Measurements from ENCODE around the gene NDUFV2.
"Not testable (repeated sequence)": the region's sequence is repeated elsewhere in the genome, so short reads cannot be mapped to it uniquely, and the experiment has no call there.

Gene NDUFV2

GRCh38 chr18:9079818-9080528 lies 22.5 kb upstream of the NDUFV2 start:
- Histone ChIP-seq H3K9ac (ENCODE audit: low read depth, low read length) (no peak overlapping the region), H3K4me1 (ENCODE audit: insufficient read depth, low read length) (no peaks in the 10 kb centered on the region)

GRCh38 chr18:9081940-9082339 lies 20.6 kb upstream of the NDUFV2 start:
- Histone ChIP-seq H3K9ac (ENCODE audit: low read depth, low read length) (no peak overlapping the region), H3K9me3 (ENCODE audit: control insufficient read depth, insufficient read depth, low read length) (no peaks in the 10 kb centered on the region), H3K36me3 (ENCODE audit: insufficient read depth, low read length) (no peaks in the 10 kb centered on the region), H3K4me1 (ENCODE audit: insufficient read depth, low read length) (no peaks in the 10 kb centered on the region)

More at GRCh38 chr18:9079818-9080528, 22.5 kb upstream of the NDUFV2 start:
- Histone ChIP-seq H3K9me3 (ENCODE audit: control insufficient read depth, insufficient read depth, low read length) (no peaks in the 10 kb centered on the region), H3K36me3 (ENCODE audit: insufficient read depth, low read length) (no peaks in the 10 kb centered on the region)

DNA sequence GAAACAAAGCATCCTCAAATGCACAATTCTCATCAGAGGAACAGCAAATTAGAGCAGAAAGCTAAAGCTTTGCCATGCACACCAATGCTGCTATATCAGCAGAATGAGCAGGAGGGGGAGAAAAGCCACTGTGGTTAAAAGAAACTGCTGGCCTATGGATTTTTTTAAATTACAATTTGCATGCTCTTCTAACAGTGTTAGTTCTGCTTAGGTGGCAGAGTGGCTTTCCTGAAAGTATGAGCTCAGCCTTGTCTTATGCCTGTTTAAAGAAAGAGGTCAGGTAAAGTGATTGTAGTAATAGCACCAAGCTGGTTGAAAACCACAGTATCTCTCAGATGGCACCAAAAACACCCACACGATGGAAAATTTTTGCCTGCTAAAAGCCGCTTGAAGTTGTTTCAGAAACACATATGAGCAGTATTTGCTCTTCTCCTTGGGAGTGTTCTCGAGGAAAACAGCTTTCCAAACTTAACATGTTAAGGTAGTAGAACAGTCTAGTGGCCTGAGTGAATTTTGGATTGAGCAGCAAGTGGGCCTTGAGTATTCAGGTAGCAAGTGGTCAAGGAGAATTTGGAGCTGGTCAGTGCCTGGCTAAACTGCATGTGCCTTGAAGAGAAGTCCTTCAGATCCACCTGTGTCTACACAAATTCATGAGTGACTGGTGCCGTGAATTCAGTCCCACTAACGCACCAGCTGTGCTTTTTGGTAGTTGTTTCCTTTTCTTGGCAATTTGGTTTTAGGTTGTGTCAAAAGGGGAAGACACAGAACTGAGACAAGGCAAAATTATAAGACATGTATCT lies 19.6 kb upstream of the NDUFV2 start:
- no peak overlapping the region for H3K9ac ChIP-seq (ENCODE audit: low read depth, low read length)
- no peaks in the 10 kb centered on the region for H3K9me3 ChIP-seq (ENCODE audit: control insufficient read depth, insufficient read depth, low read length)
- H3K4me1 ChIP-seq (ENCODE audit: insufficient read depth, low read length): no peaks in the 10 kb centered on the region
- H3K36me3 ChIP-seq (ENCODE audit: insufficient read depth, low read length): no peaks in the 10 kb centered on the region

DNA sequence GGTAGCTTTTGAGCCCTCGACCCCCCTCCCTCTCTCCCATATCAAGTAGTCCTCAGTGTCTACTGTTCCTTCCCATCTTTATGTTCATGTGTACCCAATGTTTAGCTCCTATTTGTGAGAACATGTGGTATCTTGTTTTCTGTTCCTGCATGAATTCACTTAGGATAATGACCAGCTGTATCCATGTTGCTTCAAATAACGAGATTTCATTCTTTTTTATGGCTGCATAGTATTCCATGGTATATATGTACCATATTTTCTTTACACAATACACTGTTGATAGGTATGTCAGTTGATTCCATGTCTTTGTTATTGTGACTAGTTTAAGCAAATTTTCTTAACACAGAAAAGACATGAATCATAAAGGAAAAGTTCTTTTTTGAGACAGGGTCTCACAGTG lies 16.5 kb upstream of the NDUFV2 start:
- Histone ChIP-seq H3K4me1 (ENCODE audit: insufficient read depth, low read length) (no peaks in the 10 kb centered on the region), H3K36me3 (ENCODE audit: insufficient read depth, low read length) (no peaks in the 10 kb centered on the region), H3K9ac (ENCODE audit: low read depth, low read length) (no peak overlapping the region), H3K9me3 (ENCODE audit: control insufficient read depth, insufficient read depth, low read length) (no peaks in the 10 kb centered on the region)

DNA sequence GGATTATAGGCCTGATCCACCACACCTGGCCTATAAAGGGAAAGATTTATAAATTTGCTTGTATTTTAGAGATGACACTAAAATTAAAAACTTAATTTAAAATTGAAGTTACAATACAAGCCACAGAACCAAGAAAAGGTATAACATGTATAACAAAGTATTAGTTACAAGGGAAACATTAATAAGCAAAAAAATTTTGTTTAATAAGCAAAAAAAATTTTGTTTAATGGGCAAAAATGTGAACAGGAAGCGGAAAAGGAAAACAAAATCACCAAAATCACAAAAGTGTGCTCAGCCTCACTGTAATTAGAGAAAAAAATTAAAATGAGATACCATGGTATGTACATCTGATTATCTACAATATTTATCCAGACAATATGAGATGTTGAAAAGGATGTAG lies 15.9 kb upstream of the NDUFV2 start:
- Histone ChIP-seq H3K4me1 (ENCODE audit: insufficient read depth, low read length) (no peaks in the 10 kb centered on the region), H3K36me3 (ENCODE audit: insufficient read depth, low read length) (no peaks in the 10 kb centered on the region), H3K9me3 (ENCODE audit: control insufficient read depth, insufficient read depth, low read length) (no peaks in the 10 kb centered on the region), H3K9ac (ENCODE audit: low read depth, low read length) (no peak overlapping the region)

DNA sequence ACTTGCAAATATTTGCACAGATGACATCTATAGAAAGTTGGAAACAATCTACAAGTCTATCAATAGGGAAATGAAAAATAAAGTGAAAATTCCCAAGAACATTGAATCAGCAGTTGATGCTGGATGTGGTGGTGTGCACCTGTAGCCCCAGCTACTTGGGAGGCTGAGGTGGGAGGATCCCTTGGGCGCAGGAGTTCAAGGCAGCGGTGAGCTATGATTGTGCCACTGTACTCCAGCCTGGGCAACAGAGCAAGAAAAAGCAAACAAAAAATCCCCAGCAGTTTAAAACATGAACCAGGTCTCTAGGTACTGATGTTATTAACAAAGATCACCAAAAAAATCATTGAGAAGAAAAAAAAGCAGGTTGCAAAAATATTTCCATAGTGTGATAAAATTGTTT lies 15.4 kb upstream of the NDUFV2 start:
- Histone ChIP-seq H3K9ac (ENCODE audit: low read depth, low read length) (no peak overlapping the region), H3K4me1 (ENCODE audit: insufficient read depth, low read length) (no peaks in the 10 kb centered on the region), H3K36me3 (ENCODE audit: insufficient read depth, low read length) (no peaks in the 10 kb centered on the region)

DNA sequence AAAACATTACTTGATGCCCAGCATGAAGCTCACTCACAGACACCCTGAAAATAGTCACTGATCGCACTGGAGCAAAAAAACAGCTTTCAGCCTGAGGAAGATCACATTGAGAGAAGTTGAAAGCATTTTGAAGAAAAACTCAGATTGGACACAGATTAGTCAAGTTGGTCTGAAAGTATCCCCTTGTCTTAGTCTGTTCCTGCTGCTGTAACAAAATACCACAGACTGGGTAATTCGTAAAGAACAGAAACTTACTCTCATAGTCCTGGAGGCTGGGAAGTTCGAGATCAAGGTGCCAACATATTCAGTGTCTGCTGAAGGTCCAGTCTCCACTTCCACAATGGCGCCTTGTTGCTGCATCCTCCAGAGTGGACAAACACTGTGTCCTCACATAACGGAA lies 14.2 kb upstream of the NDUFV2 start:
- H3K4me1 ChIP-seq (ENCODE audit: insufficient read depth, low read length): no peaks in the 10 kb centered on the region
- H3K9ac ChIP-seq (ENCODE audit: low read depth, low read length): no peak overlapping the region

More for the DNA sequence above, 15.4 kb upstream of the NDUFV2 start:
- H3K9me3 ChIP-seq (ENCODE audit: control insufficient read depth, insufficient read depth, low read length): no peaks in the 10 kb centered on the region

GRCh38 chr18:9088727-9089126 lies 13.8 kb upstream of the NDUFV2 start:
- not testable (repeated sequence) for H3K4me1 ChIP-seq (ENCODE audit: insufficient read depth, low read length); H3K36me3 ChIP-seq (ENCODE audit: insufficient read depth, low read length); H3K9ac ChIP-seq (ENCODE audit: low read depth, low read length); H3K9me3 ChIP-seq (ENCODE audit: control insufficient read depth, insufficient read depth, low read length)

More for the DNA sequence above, 14.2 kb upstream of the NDUFV2 start:
- no peaks in the 10 kb centered on the region for H3K9me3 ChIP-seq (ENCODE audit: control insufficient read depth, insufficient read depth, low read length)
- no peaks in the 10 kb centered on the region for H3K36me3 ChIP-seq (ENCODE audit: insufficient read depth, low read length)

GRCh38 chr18:9090578-9090977 lies 11.9 kb upstream of the NDUFV2 start:
- H3K9me3 ChIP-seq (ENCODE audit: control insufficient read depth, insufficient read depth, low read length): no peaks in the 10 kb centered on the region
- H3K4me1 ChIP-seq (ENCODE audit: insufficient read depth, low read length): peaks cover 8% of the 10 kb centered on the region
- H3K9ac ChIP-seq (ENCODE audit: low read depth, low read length): no peak overlapping the region
- no peaks in the 10 kb centered on the region for H3K36me3 ChIP-seq (ENCODE audit: insufficient read depth, low read length)

- no peaks in the 10 kb centered on the region for H3K9me3 ChIP-seq (ENCODE audit: control insufficient read depth, insufficient read depth, low read length)
- H3K9ac ChIP-seq (ENCODE audit: low read depth, low read length): no peak overlapping the region
- peaks cover 11% of the 10 kb centered on the region for H3K4me1 ChIP-seq (ENCODE audit: insufficient read depth, low read length)
- no peaks in the 10 kb centered on the region for H3K36me3 ChIP-seq (ENCODE audit: insufficient read depth, low read length)
Measured at GRCh38 chr18:9091066-9091476, 11.4 kb upstream of the NDUFV2 start.

DNA sequence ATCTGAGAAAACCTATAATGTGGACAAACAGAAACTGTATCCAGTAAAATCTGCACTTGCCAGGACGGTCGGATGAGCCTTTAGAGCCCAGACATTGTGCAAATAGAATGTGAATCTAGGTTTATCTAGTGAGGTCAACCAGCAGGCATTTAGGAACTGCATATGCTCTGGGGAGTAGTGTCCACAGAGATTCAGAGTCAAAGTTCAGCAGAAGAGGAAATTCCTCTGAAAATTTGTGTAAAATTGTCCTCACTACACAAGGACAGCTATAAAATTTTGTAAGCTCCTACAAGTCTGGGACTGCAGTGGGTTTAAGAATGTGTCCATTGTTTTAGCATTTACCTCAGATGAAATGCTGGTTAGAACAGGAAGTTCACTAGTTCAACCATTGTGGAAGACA lies 9.8 kb upstream of the NDUFV2 start:
- H3K9ac ChIP-seq (ENCODE audit: low read depth, low read length): no peak overlapping the region
- H3K4me1 ChIP-seq (ENCODE audit: insufficient read depth, low read length): peaks cover 25% of the 10 kb centered on the region
- H3K36me3 ChIP-seq (ENCODE audit: insufficient read depth, low read length): no peaks in the 10 kb centered on the region
- H3K9me3 ChIP-seq (ENCODE audit: control insufficient read depth, insufficient read depth, low read length): no peaks in the 10 kb centered on the region

DNA sequence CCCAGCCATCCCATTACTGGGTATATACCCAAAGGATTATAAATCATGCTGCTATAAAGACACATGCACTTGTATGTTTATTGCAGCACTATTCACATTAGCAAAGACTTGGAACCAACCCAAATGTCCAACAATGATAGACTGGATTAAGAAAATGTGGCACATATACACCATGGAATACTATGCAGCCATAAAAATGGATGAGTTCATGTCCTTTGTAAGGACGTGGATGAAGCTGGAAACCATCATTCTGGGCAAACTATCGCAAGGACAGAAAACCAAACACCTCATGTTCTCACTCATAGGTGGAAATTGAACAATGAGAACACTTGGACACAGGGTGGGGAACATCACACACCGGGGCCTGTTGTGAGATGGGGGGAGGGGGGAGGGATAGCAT lies 9.4 kb upstream of the NDUFV2 start:
- not testable (repeated sequence) for H3K36me3 ChIP-seq (ENCODE audit: insufficient read depth, low read length); H3K9me3 ChIP-seq (ENCODE audit: control insufficient read depth, insufficient read depth, low read length); H3K9ac ChIP-seq (ENCODE audit: low read depth, low read length)
- peaks cover 25% of the 10 kb centered on the region for H3K4me1 ChIP-seq (ENCODE audit: insufficient read depth, low read length)

DNA sequence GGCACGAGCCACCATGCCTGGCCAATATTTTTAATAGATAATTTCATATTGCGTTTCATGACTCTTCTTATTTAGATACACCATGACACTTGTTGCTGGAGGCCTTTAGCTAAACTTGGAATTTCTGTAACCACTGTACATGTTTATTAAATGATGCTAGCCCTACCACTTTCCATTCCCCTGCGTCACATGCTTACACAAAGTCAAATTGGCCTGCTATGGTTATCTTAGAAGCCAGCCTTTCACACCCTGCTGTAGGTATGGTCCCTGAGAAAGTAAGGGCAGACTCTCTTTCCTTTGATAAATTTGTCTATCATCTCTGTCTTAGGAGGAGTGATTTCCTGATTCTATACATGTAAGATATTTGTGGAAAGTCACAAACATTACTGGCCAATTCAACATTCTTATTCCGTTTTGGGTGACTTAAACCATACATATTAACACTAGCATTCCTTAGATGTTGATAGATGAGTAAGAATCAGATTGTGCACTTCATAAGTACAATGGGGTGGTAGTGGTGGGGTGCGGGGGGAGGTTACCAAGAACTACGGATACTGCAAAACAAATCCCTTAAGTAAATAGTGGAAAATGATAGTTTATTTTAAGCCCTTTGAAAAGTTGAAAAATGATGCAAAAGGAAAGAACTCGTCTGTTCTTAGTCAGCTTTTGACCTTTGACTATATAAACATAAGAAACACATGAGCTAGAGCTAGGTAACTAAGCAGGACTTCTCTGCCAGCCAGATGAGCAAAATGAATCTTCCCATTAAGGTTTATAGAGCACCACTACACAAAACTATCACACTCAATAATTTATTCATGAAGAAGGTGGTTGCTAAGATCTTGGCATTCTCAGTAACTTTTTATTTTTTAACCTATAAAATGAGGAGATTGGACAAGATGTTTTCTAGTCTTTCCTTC lies 7.9 kb upstream of the NDUFV2 start:
- Histone ChIP-seq H3K4me1 (ENCODE audit: insufficient read depth, low read length) (peaks cover 25% of the 10 kb centered on the region), H3K36me3 (ENCODE audit: insufficient read depth, low read length) (no peaks in the 10 kb centered on the region), H3K9ac (ENCODE audit: low read depth, low read length) (no peak overlapping the region), H3K9me3 (ENCODE audit: control insufficient read depth, insufficient read depth, low read length) (no peaks in the 10 kb centered on the region)

GRCh38 chr18:9095297-9096006 lies 7.0 kb upstream of the NDUFV2 start:
- Histone ChIP-seq H3K4me1 (ENCODE audit: insufficient read depth, low read length) (peaks cover 25% of the 10 kb centered on the region), H3K36me3 (ENCODE audit: insufficient read depth, low read length) (no peaks in the 10 kb centered on the region), H3K9me3 (ENCODE audit: control insufficient read depth, insufficient read depth, low read length) (no peaks in the 10 kb centered on the region), H3K9ac (ENCODE audit: low read depth, low read length) (no peak overlapping the region)
